Endothelial cell (in vitro differentiated cells): ENCODE results near the gene FARP1. TPM values are rescaled to one million over a fixed set of nuclear protein-coding genes. Genes with fewer than 3 reads are reported as not detected.

Source experiments
- DNase-seq: peaks from one replicate; pipeline ENCODE4 v3.0.0; 2021; ENCODE audit warnings: low spot score
- H3K27ac Mint-ChIP-seq: one replicate; pipeline ENCODE4 v1.8.0; 2021; ENCODE audit warnings: mixed read lengths, inconsistent platforms; ENCODE audit not compliant: unreplicated experiment
- H3K27me3 Mint-ChIP-seq: one replicate; pipeline ENCODE4 v1.8.0; 2021; ENCODE audit warnings: mild to moderate bottlenecking, moderate library complexity, mixed read lengths, inconsistent platforms; ENCODE audit not compliant: unreplicated experiment
- H3K36me3 Mint-ChIP-seq: one replicate; pipeline ENCODE4 v1.8.0; 2021; ENCODE audit warnings: mild to moderate bottlenecking, low read depth, mixed read lengths, inconsistent platforms; ENCODE audit not compliant: unreplicated experiment
- H3K4me1 Mint-ChIP-seq: one replicate; pipeline ENCODE4 v1.8.0; 2021; ENCODE audit warnings: mild to moderate bottlenecking, mixed read lengths, inconsistent platforms; ENCODE audit not compliant: unreplicated experiment
- H3K4me3 Mint-ChIP-seq: one replicate; pipeline ENCODE4 v1.8.0; 2021; ENCODE audit warnings: mild to moderate bottlenecking, mixed read lengths, inconsistent platforms; ENCODE audit not compliant: unreplicated experiment
- H3K9me3 Mint-ChIP-seq: one replicate; pipeline ENCODE4 v1.8.0; 2021; ENCODE audit warnings: mixed read lengths, inconsistent platforms; ENCODE audit not compliant: unreplicated experiment
- CTCF ChIP-seq: fragments of 200-600 bp; sonication (generic); IDR thresholded peaks from one replicate; pipeline ENCODE4 v1.5.0; 2021; ENCODE audit warnings: antibody characterized with exemption; ENCODE audit not compliant: unreplicated experiment
- total RNA-seq: library from RNA; stranded (reverse); fragmentation: NEBNext Ultra II Directional; extraction: Animal tissue kit (Norgen Biotek cat#: 25700); gene quantifications from one replicate; pipeline ENCODE4 v1.2.1, GENCODE V29; 2021; ENCODE audit not compliant: unreplicated experiment

The FARP1 gene
- total RNA-seq, 1 donor from 2014 or later = 167 TPM

GRCh38 chr13:98180092-98180491, 37.2 kb downstream of the FARP1 start:
- no peaks in the 10 kb centered on the region for H3K9me3 Mint-ChIP-seq
- H3K4me1 Mint-ChIP-seq = peaks cover 8% of the 10 kb centered on the region
- H3K36me3 Mint-ChIP-seq = peaks cover 6% of the 10 kb centered on the region
- no peak overlapping the region for H3K27ac Mint-ChIP-seq
- no peak overlapping the region for H3K4me3 Mint-ChIP-seq
- TF ChIP-seq CTCF = no peak
- no peak for DNase-seq
- no peaks in the 10 kb centered on the region for H3K27me3 Mint-ChIP-seq

GRCh38 chr13:98181111-98181815, 38.4 kb downstream of the FARP1 start:
- H3K27me3 Mint-ChIP-seq = no peaks in the 10 kb centered on the region
- peaks cover 6% of the 10 kb centered on the region for H3K36me3 Mint-ChIP-seq
- DNase-seq = no peak
- H3K4me3 Mint-ChIP-seq = no peak overlapping the region
- H3K9me3 Mint-ChIP-seq = no peaks in the 10 kb centered on the region
- no peak overlapping the region for H3K27ac Mint-ChIP-seq
- no peak for TF ChIP-seq CTCF
- H3K4me1 Mint-ChIP-seq = peaks cover 2% of the 10 kb centered on the region

- TF ChIP-seq CTCF = no peak
- H3K4me1 Mint-ChIP-seq = peaks cover 2% of the 10 kb centered on the region
Observed at GRCh38 chr13:98182153-98182552, 39.3 kb downstream of the FARP1 start.

GRCh38 chr13:98182589-98182988, 39.7 kb downstream of the FARP1 start:
- no peak overlapping the region for H3K27ac Mint-ChIP-seq
- no peak overlapping the region for H3K4me3 Mint-ChIP-seq

More at GRCh38 chr13:98182153-98182552, 39.3 kb downstream of the FARP1 start:
- Mint-ChIP-seq H3K27me3 (no peaks in the 10 kb centered on the region), H3K36me3 (peaks cover 7% of the 10 kb centered on the region), H3K9me3 (no peaks in the 10 kb centered on the region), H3K27ac (no peak overlapping the region), H3K4me3 (no peak overlapping the region)
- DNase-seq = no peak

More at GRCh38 chr13:98182589-98182988, 39.7 kb downstream of the FARP1 start:
- no peak for TF ChIP-seq CTCF
- Mint-ChIP-seq H3K9me3 (no peaks in the 10 kb centered on the region), H3K36me3 (peaks cover 9% of the 10 kb centered on the region), H3K4me1 (peaks cover 2% of the 10 kb centered on the region), H3K27me3 (no peaks in the 10 kb centered on the region)
- DNase-seq = no peak
